ENCODE data around the gene NTRK2. TPM values are rescaled to one million over a fixed set of nuclear protein-coding genes. Genes with fewer than 3 reads are reported as not detected.

Gene NTRK2
- total RNA-seq, 1 donor from 2014 or later = 1.5 TPM

- no peak for DNase-seq (ENCODE audit: low read depth)
- no peak for TF ChIP-seq CTCF (IDR thresholded peaks at IDR 0.05; ENCODE audit: insufficient read depth, low read length, poor library complexity, severe bottlenecking)
- H3K36me3 ChIP-seq (ENCODE audit: control insufficient read depth, insufficient read depth, low read length) = no peaks in the 10 kb centered on the region
These were observed 302.0 kb downstream of the NTRK2 start for GRCh38 chr9:84971571-84971970.

GRCh38 chr9:84974258-84974657 lies 304.7 kb downstream of the NTRK2 start:
- Histone ChIP-seq H3K4me3 (ENCODE audit: low read depth, low read length) (no peak overlapping the region), H3K36me3 (ENCODE audit: control insufficient read depth, insufficient read depth, low read length) (no peaks in the 10 kb centered on the region), H3K27me3 (ENCODE audit: control insufficient read depth, insufficient read depth, low read length) (no peaks in the 10 kb centered on the region)
- no peak for TF ChIP-seq CTCF (IDR thresholded peaks at IDR 0.05; ENCODE audit: insufficient read depth, low read length, poor library complexity, severe bottlenecking)
- DNase-seq (ENCODE audit: low read depth) = no peak

More at GRCh38 chr9:84971571-84971970, 302.0 kb downstream of the NTRK2 start:
- Histone ChIP-seq H3K27me3 (ENCODE audit: control insufficient read depth, insufficient read depth, low read length) (no peaks in the 10 kb centered on the region), H3K4me3 (ENCODE audit: low read depth, low read length) (no peak overlapping the region)

- no peak for DNase-seq (ENCODE audit: low read depth)
- TF ChIP-seq CTCF (IDR thresholded peaks at IDR 0.05; ENCODE audit: insufficient read depth, low read length, poor library complexity, severe bottlenecking) = no peak
- Histone ChIP-seq H3K36me3 (ENCODE audit: control insufficient read depth, insufficient read depth, low read length) (no peaks in the 10 kb centered on the region), H3K4me3 (ENCODE audit: low read depth, low read length) (no peak overlapping the region), H3K27me3 (ENCODE audit: control insufficient read depth, insufficient read depth, low read length) (no peaks in the 10 kb centered on the region)
These were observed 305.3 kb downstream of the NTRK2 start for GRCh38 chr9:84974855-84975254.

- no peak overlapping the region for H3K4me3 ChIP-seq (ENCODE audit: low read depth, low read length)
- no peak for DNase-seq (ENCODE audit: low read depth)
- no peak for TF ChIP-seq CTCF (IDR thresholded peaks at IDR 0.05; ENCODE audit: insufficient read depth, low read length, poor library complexity, severe bottlenecking)
These were observed 306.4 kb downstream of the NTRK2 start for GRCh38 chr9:84975926-84976325.

GRCh38 chr9:84978661-84979060 lies 309.1 kb downstream of the NTRK2 start:
- TF ChIP-seq CTCF (IDR thresholded peaks at IDR 0.05; ENCODE audit: insufficient read depth, low read length, poor library complexity, severe bottlenecking) = no peak
- Histone ChIP-seq H3K4me3 (ENCODE audit: low read depth, low read length) (no peak overlapping the region), H3K27me3 (ENCODE audit: control insufficient read depth, insufficient read depth, low read length) (no peaks in the 10 kb centered on the region), H3K36me3 (ENCODE audit: control insufficient read depth, insufficient read depth, low read length) (no peaks in the 10 kb centered on the region)
- DNase-seq (ENCODE audit: low read depth) = no peak

More at GRCh38 chr9:84975926-84976325, 306.4 kb downstream of the NTRK2 start:
- Histone ChIP-seq H3K36me3 (ENCODE audit: control insufficient read depth, insufficient read depth, low read length) (no peaks in the 10 kb centered on the region), H3K27me3 (ENCODE audit: control insufficient read depth, insufficient read depth, low read length) (no peaks in the 10 kb centered on the region)

GRCh38 chr9:84983749-84984148 lies 314.2 kb downstream of the NTRK2 start:
- Histone ChIP-seq H3K4me3 (ENCODE audit: low read depth, low read length) (no peak overlapping the region), H3K36me3 (ENCODE audit: control insufficient read depth, insufficient read depth, low read length) (no peaks in the 10 kb centered on the region), H3K27me3 (ENCODE audit: control insufficient read depth, insufficient read depth, low read length) (no peaks in the 10 kb centered on the region)
- no peak for DNase-seq (ENCODE audit: low read depth)
- no peak for TF ChIP-seq CTCF (IDR thresholded peaks at IDR 0.05; ENCODE audit: insufficient read depth, low read length, poor library complexity, severe bottlenecking)

Data from kidney epithelial cell (primary cell).